Caki2 (cell line): ENCODE results near the gene RHCE. TPM values are rescaled to one million over a fixed set of nuclear protein-coding genes. Genes with fewer than 3 reads are reported as not detected.
A peak's percentile ranks its signal among the peaks of the same experiment; 100 is the strongest.
"Not testable (repeated sequence)": the region's sequence is repeated elsewhere in the genome, so short reads cannot be mapped to it uniquely, and the experiment has no call there.

Source experiments
- DNase-seq: peaks from one replicate; pipeline ENCODE4 v3.0.0-alpha.2; 2015; ENCODE audit warnings: low read depth
- in situ Hi-C: cut with HindIII; loops from 2 replicates; pipeline ENCODE4 v1.10.0; 2016; ENCODE audit warnings: low sequenced_read_pairs, low pct_unique_long_range_greater_than_20kb, mixed read lengths
- total RNA-seq: library from RNA; depleted of rRNA; stranded (reverse); fragments of >200 nt; shearing (Covaris generic); gene quantifications from 2 replicates; pipeline ENCODE4 v1.2.3, GENCODE V29; 2014; ENCODE audit warnings: low replicate concordance

Gene RHCE
- total RNA-seq, 1 experiment from 2014 or later: 0.68 TPM

GRCh38 chr1:25362634-25363559 lies 57.7 kb downstream of the RHCE start:
- DNase-seq, in situ Hi-C loops: not testable (repeated sequence)

- no peak for DNase-seq
- in situ Hi-C loops: no loop called here
Measured at GRCh38 chr1:25361901-25362300, 58.7 kb downstream of the RHCE start.

- in situ Hi-C loops: no loop called here
- peak; percentile 62 for DNase-seq
Measured at GRCh38 chr1:25360596-25361581, 59.7 kb downstream of the RHCE start.

GRCh38 chr1:25356848-25357247 lies 63.8 kb downstream of the RHCE start:
- in situ Hi-C loops: no loop called here
- no peak for DNase-seq

- in situ Hi-C loops: no loop called here
- DNase-seq: no peak
Measured at GRCh38 chr1:25356441-25356840, 64.2 kb downstream of the RHCE start.

GRCh38 chr1:25355841-25356395 lies 64.7 kb downstream of the RHCE start:
- DNase-seq: no peak
- in situ Hi-C loops: no loop called here

GRCh38 chr1:25349606-25350005 lies 71.0 kb downstream of the RHCE start:
- in situ Hi-C loops: no loop called here
- DNase-seq: no peak

- DNase-seq: no peak
Measured at GRCh38 chr1:25347556-25347955, 73.1 kb downstream of the RHCE start.

GRCh38 chr1:25343872-25344271 lies 76.8 kb downstream of the RHCE start:
- in situ Hi-C loops: no loop called here
- peak; percentile 28 for DNase-seq

More at GRCh38 chr1:25347556-25347955, 73.1 kb downstream of the RHCE start:
- in situ Hi-C loops: no loop called here

- in situ Hi-C loops: no loop called here
- no peak for DNase-seq
Measured at GRCh38 chr1:25342846-25343245, 77.8 kb downstream of the RHCE start.

GRCh38 chr1:25341746-25342145 lies 78.9 kb downstream of the RHCE start:
- in situ Hi-C loops: no loop called here
- DNase-seq: no peak

GRCh38 chr1:25338986-25339385 lies 81.6 kb downstream of the RHCE start:
- in situ Hi-C loops: no loop called here
- DNase-seq: no peak

GRCh38 chr1:25338188-25338981 lies 82.2 kb downstream of the RHCE start, which contains the start of gene TMEM50A:
TMEM50A (plus strand) TSS chr1:25338334; CDS start chr1:25340487, 2,153 bp downstream.
- in situ Hi-C loops: no loop called here
- peak; percentile 90 for DNase-seq

GRCh38 chr1:25337483-25338187 lies 83.0 kb downstream of the RHCE start:
- peak; percentile 43 for DNase-seq
- in situ Hi-C loops: not testable (repeated sequence)

GRCh38 chr1:25336922-25337354 lies 83.7 kb downstream of the RHCE start:
- in situ Hi-C loops: not testable (repeated sequence)
- DNase-seq: peak; percentile 30

- DNase-seq, in situ Hi-C loops: not testable (repeated sequence)
Measured at GRCh38 chr1:25329950-25330349, 90.7 kb downstream of the RHCE start.

- in situ Hi-C loops, DNase-seq: not testable (repeated sequence)
Measured at GRCh38 chr1:25329336-25329735, 91.3 kb downstream of the RHCE start.
